ENCODE results near the gene SPRED1. TPM values are rescaled to one million over a fixed set of nuclear protein-coding genes. Genes with fewer than 3 reads are reported as not detected.

Gene SPRED1
- 32.2 and 50.1 TPM in 2 replicates for total RNA-seq

GRCh38 chr15:38252481-38253350 is at the start of gene SPRED1:
Gene SPRED1, plus strand, starts transcription at chr15:38252836. Its CDS starts 350 bp downstream, at chr15:38253186.

Other genes with a start within 250 kb of the SPRED1 start
- 2.7 and 5.2 TPM in 2 replicates for gene FAM98B, start 201.3 kb downstream of the SPRED1 start, total RNA-seq

Measured in bronchial smooth muscle cell (primary cell).